HG03342 (cell line): ENCODE results near the gene LRMDA.

Experiments used
- ATAC-seq: cut with Tn5 transposase; IDR thresholded peaks from one replicate; pipeline ENCODE4 v1.9.1; 2021; ENCODE audit warnings: mild to moderate bottlenecking, moderate library complexity; ENCODE audit not compliant: unreplicated experiment

Gene LRMDA

GRCh38 chr10:76169246-76169645, 737.8 kb downstream of the LRMDA start:
- ATAC-seq, result no peak

DNA sequence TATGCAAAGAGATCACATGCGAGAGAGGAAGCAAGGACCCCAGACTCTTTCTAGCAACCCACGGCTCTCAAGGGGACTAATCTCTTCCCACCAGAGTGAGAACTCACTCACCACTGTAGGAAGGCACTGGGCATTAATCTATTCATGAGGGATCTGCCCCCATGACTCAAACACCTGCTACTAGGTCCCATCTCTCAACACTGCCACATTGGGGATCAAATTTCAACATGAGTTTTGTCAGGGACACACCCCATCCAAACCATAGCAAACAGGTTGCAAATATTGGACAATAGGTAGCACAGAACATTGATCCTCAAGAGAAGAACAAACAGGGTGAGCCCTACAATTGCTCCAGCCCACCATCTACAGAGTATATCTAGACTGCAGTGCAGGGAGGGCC, 740.6 kb downstream of the LRMDA start:
- no peak for ATAC-seq

GRCh38 chr10:76175533-76176165, 744.2 kb downstream of the LRMDA start:
- ATAC-seq, result no peak

DNA sequence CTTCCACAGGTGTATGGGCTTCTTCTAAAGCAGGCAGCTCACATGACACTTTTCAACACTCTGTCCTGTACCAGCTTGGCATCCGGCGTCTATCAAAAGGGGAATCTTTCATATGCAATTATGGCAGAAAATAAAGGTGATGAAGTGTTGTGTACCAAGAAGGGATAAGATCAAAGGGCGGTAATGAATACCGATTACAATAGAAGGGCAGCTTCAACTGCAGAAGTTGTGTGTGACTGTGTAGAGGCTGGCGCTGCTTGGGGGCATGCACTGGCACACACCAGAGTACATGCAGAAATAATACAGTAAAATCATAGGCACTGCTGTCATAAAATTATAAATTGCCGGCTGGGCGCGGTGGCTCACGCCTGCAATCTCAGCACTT, 744.7 kb downstream of the LRMDA start:
- no peak for ATAC-seq

DNA sequence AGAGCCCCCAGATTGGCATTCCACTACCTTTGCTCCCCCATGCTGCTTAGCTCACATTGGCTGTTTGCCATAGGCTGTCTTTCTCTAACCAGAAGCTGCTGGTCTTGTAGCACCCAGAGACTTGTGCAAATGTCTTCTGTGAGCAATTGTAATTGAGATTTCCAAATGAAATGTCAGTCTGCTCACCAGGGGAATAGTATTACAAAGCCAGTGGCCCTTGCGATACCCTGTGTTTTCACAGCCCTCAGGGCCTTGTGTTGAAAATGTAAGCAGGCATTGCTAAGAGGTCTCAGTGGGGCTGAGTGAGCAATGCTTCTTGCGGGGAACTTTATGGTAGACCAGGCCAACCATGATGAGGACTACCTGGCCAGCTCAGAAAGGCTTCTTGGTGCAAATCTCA, 746.5 kb downstream of the LRMDA start:
- ATAC-seq, result no peak

GRCh38 chr10:76178532-76179292, 747.3 kb downstream of the LRMDA start:
- ATAC-seq, result no peak

DNA sequence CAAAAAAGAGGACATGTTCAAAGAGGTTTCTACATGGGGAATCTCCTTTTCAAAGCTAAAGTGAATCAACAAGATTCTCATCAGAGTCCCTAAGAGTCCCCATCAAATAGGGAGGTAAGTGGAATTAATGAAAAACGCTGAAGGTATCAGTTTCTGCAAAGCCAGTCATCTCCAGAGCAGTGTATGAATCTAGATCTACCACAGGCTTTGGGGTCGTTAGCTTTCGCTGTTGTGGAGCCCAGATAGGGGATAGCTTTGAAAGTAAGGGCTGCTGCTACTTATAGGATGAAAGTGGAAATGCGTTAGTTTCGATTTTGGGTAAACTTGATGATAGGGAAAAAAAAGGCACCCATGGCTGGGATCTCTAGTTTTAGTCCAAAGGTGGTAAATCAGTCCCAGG, 748.4 kb downstream of the LRMDA start:
- no peak for ATAC-seq

DNA sequence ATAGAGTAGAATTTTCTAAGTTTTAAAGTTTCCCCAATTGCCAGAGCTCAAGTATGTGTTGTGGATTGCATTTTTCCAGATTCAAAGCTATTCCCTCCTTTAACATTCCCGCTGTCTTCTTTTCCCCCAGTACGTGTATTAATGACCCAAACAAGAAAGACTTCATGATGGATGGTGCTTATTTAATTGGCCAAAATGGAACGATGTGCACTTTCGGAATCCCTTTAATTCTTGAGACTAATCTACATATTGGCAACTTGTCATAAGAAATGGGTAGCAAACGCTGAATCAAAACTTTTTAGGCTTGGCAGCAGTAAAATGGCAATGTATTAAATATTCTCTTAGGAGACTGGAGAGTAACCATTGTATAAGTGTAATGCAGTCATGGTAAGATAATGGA, 753.2 kb downstream of the LRMDA start:
- no peak for ATAC-seq

DNA sequence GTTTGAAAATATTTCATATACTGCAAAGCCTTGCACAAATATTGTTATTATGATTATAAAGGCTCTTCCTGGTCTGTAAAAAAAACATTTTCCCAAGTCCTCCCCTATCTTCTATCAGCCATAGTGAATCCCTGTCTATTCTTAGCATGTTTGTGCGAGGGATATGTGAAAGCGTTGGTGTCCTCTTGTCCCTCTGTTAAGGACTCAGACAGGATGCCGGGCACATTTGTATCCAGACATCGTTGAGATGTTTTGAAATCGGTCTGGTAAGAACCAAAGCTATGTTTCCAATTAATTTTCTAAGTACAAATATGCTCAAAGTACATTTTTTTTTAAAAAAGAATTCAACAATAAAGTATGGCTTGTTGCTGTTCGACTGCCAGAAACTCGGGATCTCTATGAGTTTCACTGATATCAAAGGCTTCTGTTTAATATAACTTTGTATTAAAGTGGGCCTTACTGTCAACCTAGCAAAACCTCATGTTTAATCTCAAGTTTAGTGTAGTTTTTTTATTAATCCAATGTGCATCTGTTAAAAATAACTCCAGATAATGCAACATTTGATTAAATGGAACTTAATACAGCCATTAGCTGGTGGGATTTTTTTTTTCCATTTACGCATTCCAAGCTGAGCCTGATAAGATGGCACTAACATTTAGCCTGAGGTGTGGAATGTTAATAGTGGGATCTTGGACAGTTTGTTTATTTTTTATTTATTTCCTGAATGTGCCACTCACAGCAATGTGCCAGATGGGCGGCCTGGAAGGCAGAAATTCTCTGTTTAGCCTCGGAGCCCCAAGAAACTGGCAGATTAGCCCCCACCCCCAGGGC, 754.3 kb downstream of the LRMDA start:
- no peak for ATAC-seq

DNA sequence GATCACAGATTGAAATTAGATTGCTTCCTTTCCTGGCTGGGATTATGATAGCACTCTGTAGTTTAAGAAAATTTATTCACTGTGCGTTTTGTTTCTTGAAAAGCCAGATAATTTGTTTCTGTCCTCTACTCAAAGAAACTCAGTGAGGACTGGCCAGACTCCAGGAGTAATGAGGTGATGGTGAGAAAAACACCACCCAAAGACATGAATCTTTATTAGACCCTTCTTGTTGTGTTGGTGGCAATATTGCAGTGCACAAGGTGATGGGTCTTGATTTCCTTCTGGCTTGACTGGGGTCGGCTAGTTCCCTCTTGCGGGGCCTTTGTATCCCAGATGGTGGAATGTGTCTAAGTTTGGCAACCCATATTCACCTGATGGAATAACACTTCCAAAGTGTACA, 756.8 kb downstream of the LRMDA start:
- ATAC-seq, result no peak

DNA sequence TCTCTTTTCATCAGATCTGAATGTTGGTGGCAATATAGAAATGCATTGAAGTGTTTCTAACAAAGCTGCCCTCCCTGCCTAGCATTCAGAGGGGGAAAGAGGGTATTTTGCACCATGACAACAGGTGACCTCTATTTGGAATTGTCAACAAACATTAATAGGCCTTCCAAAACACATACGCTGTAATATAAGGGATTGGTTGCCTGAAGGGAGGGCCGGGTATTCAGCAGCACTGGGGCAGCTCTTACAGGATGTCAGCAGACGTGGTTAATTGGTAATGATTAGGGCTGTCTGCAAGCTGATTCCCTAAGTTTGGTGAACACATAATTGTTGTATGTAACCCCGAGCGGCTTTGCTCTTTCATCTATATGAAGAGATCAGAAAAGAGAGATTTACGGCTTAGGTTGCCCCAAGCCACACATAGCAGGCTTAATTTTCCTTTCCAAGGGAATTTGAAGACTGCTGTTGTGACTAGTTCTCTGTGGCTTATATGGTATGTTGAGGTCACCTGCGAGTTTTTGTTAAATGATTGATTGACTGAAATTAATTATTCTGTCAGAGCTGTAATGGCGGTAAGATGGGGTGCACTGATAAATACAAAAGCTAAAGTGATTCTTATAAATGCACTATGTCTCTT, 759.3 kb downstream of the LRMDA start:
- ATAC-seq, result no peak

DNA sequence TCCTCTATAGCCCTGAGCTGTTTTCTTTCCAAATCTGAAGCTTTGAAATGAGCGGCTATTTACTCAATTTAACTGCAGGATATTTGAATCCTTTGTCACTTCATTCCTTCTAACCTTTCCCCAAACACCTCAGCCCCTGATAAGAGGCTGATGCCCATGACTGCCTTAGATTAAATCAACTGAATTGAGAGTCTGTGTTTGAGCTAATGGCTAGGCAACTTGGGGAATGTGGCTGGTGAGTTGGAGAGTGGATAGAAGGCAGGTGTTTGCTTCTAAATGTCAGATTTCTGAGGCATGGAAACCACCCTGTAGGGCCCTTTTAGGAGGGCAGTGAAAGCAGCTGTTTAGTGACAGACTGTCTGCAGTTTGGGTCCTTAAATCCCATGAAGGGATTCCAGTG, 759.9 kb downstream of the LRMDA start:
- no peak for ATAC-seq

DNA sequence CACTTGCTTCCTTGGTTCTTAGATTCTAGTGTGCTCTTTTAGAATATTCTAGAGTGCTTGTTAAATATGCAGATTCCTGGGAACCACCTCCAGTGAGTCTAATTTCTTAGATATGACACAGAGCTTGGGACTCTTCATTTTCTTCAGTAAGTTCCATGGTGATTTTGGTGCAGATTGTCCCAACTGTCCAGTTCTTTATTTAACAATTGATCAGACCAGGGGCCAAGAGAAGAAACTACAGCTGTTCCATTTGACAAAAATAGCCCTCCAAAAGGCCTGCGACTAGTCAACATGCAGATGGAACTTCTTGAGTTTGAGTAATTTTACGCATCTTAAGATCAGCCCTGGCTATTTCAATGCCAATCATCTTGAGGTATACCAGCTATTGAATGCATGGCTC, 760.7 kb downstream of the LRMDA start:
- no peak for ATAC-seq

- no peak for ATAC-seq
Observed at GRCh38 chr10:76192694-76193320, 761.4 kb downstream of the LRMDA start.

DNA sequence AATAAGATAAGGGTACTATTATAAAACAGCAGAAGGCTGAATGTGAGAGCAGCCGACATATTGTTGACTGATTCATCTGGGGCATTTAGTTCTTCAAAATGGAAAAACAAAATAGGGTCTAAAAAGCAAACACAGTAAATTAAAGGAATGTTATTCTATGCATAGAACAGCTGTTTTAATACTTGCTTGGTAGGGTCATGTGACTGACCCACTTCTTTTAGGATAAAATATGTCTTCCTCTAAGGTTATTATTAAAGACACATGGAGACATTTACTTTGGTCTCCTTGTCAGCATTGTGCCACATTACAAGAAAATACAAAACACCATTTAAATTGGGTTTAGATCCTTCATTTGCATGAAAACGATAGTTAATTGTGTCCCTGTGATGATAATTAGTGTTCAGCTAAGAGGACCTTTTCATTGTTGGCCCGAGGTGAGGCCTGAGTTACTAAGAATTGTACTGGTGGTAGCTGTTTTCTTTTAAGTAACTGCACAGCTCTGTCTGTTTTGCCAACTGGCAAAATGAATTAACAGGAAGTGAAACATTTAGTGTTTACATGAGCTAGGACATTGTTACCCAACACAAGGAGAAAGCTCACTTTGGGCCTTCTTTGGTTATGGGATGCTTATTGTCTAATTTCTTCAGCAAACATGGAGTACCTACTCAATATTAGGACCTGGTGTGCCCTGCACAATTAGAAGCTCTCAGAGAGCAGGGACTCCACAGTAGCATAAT, 764.4 kb downstream of the LRMDA start:
- ATAC-seq, result no peak

- no peak for ATAC-seq
Observed at GRCh38 chr10:76197293-76197692, 765.9 kb downstream of the LRMDA start.

DNA sequence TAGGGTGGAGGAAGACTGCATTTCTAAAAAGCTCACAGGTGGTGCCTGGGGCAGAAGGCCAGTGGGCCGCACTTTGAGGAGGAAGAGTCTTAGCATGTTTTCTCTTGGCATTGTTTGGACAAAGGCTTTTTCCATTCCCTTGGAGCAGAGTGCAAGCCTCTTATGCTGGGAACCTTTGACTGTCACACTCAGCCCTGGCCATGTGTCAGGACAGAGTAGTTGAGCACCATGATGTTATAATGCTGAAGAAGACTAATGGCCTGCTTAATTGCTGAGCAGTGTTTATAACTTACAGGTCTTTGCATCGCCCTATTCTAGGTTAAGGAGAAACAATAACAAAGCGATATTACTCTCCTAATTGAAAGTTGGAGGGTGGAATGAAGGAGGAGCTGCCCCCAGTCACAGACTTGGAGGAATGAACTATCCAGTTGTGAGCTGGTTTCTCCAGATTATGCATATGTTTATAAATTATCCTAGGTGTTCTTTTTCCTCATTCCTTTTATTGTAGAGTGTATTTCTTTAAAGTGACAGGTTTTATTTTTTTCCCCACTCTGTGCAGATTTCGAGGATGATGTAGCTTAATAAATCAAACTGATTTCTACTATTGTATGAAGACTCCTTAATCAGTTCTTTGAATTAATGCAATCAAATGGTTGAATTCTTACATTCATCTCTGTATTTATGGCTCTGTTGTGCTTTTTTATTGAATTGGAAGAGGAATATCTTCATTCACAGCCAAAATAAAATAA, 767.0 kb downstream of the LRMDA start:
- ATAC-seq, result no peak

- no peak for ATAC-seq
Observed at GRCh38 chr10:76201962-76202361, 770.5 kb downstream of the LRMDA start.

DNA sequence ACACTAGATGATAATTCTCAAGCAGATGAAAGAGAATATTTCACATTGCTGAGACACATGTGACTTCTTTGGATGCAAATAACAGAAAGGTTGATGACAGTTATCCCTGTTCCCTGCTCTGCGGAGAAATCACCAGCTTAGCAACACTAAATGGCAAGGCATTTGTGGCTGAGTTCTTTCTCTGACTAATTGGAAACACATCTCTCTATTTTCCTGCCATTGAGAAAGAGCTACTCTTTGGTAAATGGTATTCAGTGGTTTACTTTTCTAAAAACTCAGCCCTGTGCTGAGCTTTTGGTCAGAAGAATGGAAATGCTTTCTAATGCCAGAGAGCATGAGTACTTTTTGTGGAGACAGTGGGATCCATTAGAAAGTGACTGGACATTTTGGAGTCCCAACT, 771.4 kb downstream of the LRMDA start:
- no peak for ATAC-seq

DNA sequence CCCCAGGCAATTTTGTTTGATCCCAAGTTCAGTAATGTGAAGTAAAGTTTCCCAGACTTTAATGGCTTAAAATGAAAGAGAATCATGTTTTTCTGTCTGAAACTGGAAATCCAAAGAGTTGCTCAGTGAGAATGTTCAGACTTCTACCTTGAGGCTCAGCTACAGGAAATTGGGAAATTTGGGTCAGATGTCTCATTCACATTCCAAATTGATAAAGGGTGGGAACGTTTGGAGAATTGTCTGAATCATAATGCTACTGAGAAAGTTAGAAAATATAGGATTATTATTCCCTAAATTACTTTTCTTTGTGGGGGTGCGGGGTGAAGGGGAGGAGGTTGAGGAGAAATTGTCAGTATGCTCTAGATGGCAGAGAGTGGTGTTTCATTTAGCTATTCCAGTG, 773.9 kb downstream of the LRMDA start:
- no peak for ATAC-seq
